HepG2 (cell line): Measurements from ENCODE around the gene GART. TPM values are rescaled to one million over a fixed set of nuclear protein-coding genes. Genes with fewer than 3 reads are reported as not detected.

Experiments
- ATAC-seq: fragments of 200-7000 bp; cut with Tn5 transposase; 3 replicates; pipeline ENCODE4 v1.9.1; 2020; ENCODE audit warnings: mild to moderate bottlenecking, moderate library complexity
- BruUV-seq: library from RNA; stranded (reverse); fragments of 400-500 nt; replicated peaks from 2 replicates; lab custom pipeline; 2021; lab: Mats Ljungman, UMichigan
- CTCF ChIA-PET: fragments of 300-600 bp; formaldehyde crosslinking; extraction: SDS; loops from one replicate; lab custom pipeline; 2021; ENCODE audit warnings: low total read pairs, inconsistent platforms, low intra/inter-chr PET ratio; lab: Yijun Ruan, JAX
- POLR2A ChIA-PET: fragments of 350-600 bp; sonication (Branson Sonifier 250); formaldehyde crosslinking; loops from one replicate; lab custom pipeline; 2020; ENCODE audit warnings: antibody characterized with exemption, inconsistent platforms; lab: Yijun Ruan, JAX
- DNase-seq: peaks from one replicate; pipeline ENCODE4 v3.0.0-alpha.2; 2015; ENCODE audit warnings: low spot score
- FAIRE-seq: peaks from 3 replicates; lab custom pipeline; 2011; peaks lifted over from hg19 to GRCh38; lab: Jason Lieb, UNC
- H2AFZ ChIP-seq: one replicate; pipeline ENCODE4 v1.6.1; 2011; ENCODE audit warnings: low read length, inconsistent platforms
- H3K27ac ChIP-seq: fragments of 300-600 bp; 3 replicates; pipeline ENCODE4 v1.8.0; 2011; ENCODE audit warnings: mixed run types, mild to moderate bottlenecking, mixed read lengths, low read length, inconsistent platforms; ENCODE audit not compliant: insufficient read depth; ENCODE audit errors: extremely low read length
- H3K27me3 ChIP-seq, 2 experiments: fragments of 200-600 bp in 1 of 2; 2 replicates in 1 of 2; 3 replicates in 1 of 2; pipeline versions ENCODE4 v1.6.0 to v1.8.0; 2011; ENCODE audit warnings: low read length in 2 of 2, mild to moderate bottlenecking in 2 of 2, moderate library complexity in 2 of 2, inconsistent platforms in 1 of 2; ENCODE audit not compliant: insufficient read depth in 2 of 2, control insufficient read depth in 1 of 2
- H3K36me3 ChIP-seq, 2 experiments: fragments of 200-600 bp in 1 of 2; replicated peaks in 1 of 2; 2 replicates in 1 of 2; 3 replicates in 1 of 2; pipeline versions ENCODE4 v1.5.1 to v1.8.0; 2011; ENCODE audit warnings: low read length in 2 of 2, inconsistent platforms in 1 of 2; ENCODE audit not compliant: insufficient read depth in 2 of 2, control insufficient read depth in 1 of 2
- H3K4me1 ChIP-seq: 2 replicates; pipeline ENCODE4 v1.5.1; 2012; ENCODE audit warnings: low read length, inconsistent platforms; ENCODE audit not compliant: insufficient read depth
- H3K4me2 ChIP-seq: 2 replicates; pipeline ENCODE4 v1.6.0; 2011; ENCODE audit warnings: low read depth, low read length, inconsistent platforms
- H3K4me3 ChIP-seq, 3 experiments: fragments of 200-600 bp in 1 of 3; sonication (generic), shearing (Covaris generic) in 1 of 3; replicated peaks in 1 of 3; 2 replicates each; pipeline ENCODE4 v1.5.1; 2011 to 2016; ENCODE audit warnings: low read length in 3 of 3, inconsistent platforms in 2 of 3, low read depth in 2 of 3, mild to moderate bottlenecking in 2 of 3, control low read depth in 1 of 3, mixed read lengths in 1 of 3; ENCODE audit not compliant: insufficient read depth in 1 of 3
- H3K79me2 ChIP-seq: one replicate; pipeline ENCODE4 v1.6.1; 2011; ENCODE audit warnings: low read length, inconsistent platforms; ENCODE audit not compliant: insufficient read depth
- H3K9ac ChIP-seq: 2 replicates; pipeline ENCODE4 v1.6.0; 2011; ENCODE audit warnings: mild to moderate bottlenecking, low read depth, low read length, inconsistent platforms; ENCODE audit not compliant: insufficient read depth
- H3K9me3 ChIP-seq: 2 replicates; pipeline ENCODE4 v1.5.1; 2012; ENCODE audit warnings: mild to moderate bottlenecking, low read length
- H4K20me1 ChIP-seq: 2 replicates; pipeline ENCODE4 v1.6.0; 2011; ENCODE audit warnings: inconsistent platforms, mild to moderate bottlenecking, low read length, moderate library complexity; ENCODE audit not compliant: insufficient read depth
- FOSL2 ChIP-seq: sonication (generic); formaldehyde crosslinking; IDR thresholded peaks from 2 replicates; pipeline ENCODE4 v1.4.0; 2020; ENCODE audit warnings: missing genetic modification reagents
- KDM5B ChIP-seq: sonication (generic); formaldehyde crosslinking; IDR thresholded peaks from 2 replicates; pipeline ENCODE4 v1.4.0; 2020; ENCODE audit warnings: missing genetic modification reagents, mild to moderate bottlenecking, borderline replicate concordance
- PITX1 ChIP-seq: sonication (generic); formaldehyde crosslinking; IDR thresholded peaks from 2 replicates; pipeline ENCODE4 v1.5.1; 2020; ENCODE audit warnings: mild to moderate bottlenecking, missing genetic modification reagents
- REL ChIP-seq: sonication (generic); formaldehyde crosslinking; conservative IDR thresholded peaks from 2 replicates; pipeline ENCODE4 v1.8.0; 2022; ENCODE audit warnings: mild to moderate bottlenecking, missing genetic modification reagents, moderate library complexity
- ZNF234 ChIP-seq: sonication (generic); formaldehyde crosslinking; conservative IDR thresholded peaks from 2 replicates; pipeline ENCODE4 v1.5.1; 2020; ENCODE audit warnings: mild to moderate bottlenecking, missing genetic modification reagents
- ZNF24 ChIP-seq: fragments of 450-650 bp; IDR thresholded peaks from 2 replicates; pipeline ENCODE4 v1.6.1; 2017; ENCODE audit warnings: antibody characterized with exemption, mild to moderate bottlenecking
- ZNF329 ChIP-seq: sonication (generic); formaldehyde crosslinking; IDR thresholded peaks from 2 replicates; pipeline ENCODE4 v1.9.0; 2021; ENCODE audit warnings: low read depth, mild to moderate bottlenecking, missing genetic modification reagents
- ZNF337 ChIP-seq: sonication (generic); formaldehyde crosslinking; IDR thresholded peaks from 2 replicates; pipeline ENCODE4 v1.5.1; 2020; ENCODE audit warnings: missing genetic modification reagents, low read depth, mild to moderate bottlenecking, borderline replicate concordance
- ZNF605 ChIP-seq: sonication (generic); formaldehyde crosslinking; IDR thresholded peaks from 2 replicates; pipeline ENCODE4 v1.8.0; 2022; ENCODE audit warnings: mild to moderate bottlenecking, missing genetic modification reagents
- ZSCAN21 ChIP-seq: sonication (generic); formaldehyde crosslinking; IDR thresholded peaks from 2 replicates; pipeline ENCODE4 v1.8.0; 2022; ENCODE audit warnings: mild to moderate bottlenecking, missing genetic modification reagents, moderate library complexity, borderline replicate concordance
- ZSCAN30 ChIP-seq: sonication (generic); formaldehyde crosslinking; IDR thresholded peaks from 2 replicates; pipeline ENCODE4 v1.5.0; 2020; ENCODE audit warnings: mild to moderate bottlenecking, missing genetic modification reagents
- WGBS: methylation state at CpG from one replicate; pipeline ENCODE4 v1.1.6; 2017; ENCODE audit warnings: low lambda C conversion rate; 5-methylcytosine and 5-hydroxymethylcytosine counted together
- in situ Hi-C: cut with HindIII; loops from 2 replicates; pipeline ENCODE4 v1.10.0; 2017; ENCODE audit warnings: low pct_unique_long_range_greater_than_20kb; ENCODE audit not compliant: extremely low pct_ligation_motif_present
- intact Hi-C: fragments of 100-400 bp; cut with micrococcal nuclease; formaldehyde crosslinking; loops from one replicate; pipeline ENCODE4 v1.10.0; 2022; ENCODE audit not compliant: unreplicated experiment
- polyA plus RNA-seq, 8 experiments: library from polyadenylated mRNA; depleted of rRNA in 3 of 8; stranded (reverse) in 7 of 8; unstranded in 1 of 8; fragments of >200 nt; fragmentation: Illumina TruSeq in 4 of 8; extraction: Trizol in 4 of 8; gene quantifications; 2 replicates each; pipeline versions ENCODE4 v1.2.1 to v1.2.3, GENCODE V29; 2011 to 2016; ENCODE audit warnings: low read depth in 4 of 8, missing spikeins in 1 of 8, mixed read lengths in 1 of 8; ENCODE audit not compliant: insufficient read depth in 1 of 8
- total RNA-seq, 5 experiments: library from RNA; depleted of rRNA; stranded (reverse); fragments of >200 nt; fragmentation: Illumina TruSeq; extraction: Trizol; gene quantifications; 2 replicates each; pipeline ENCODE4 v1.2.3, GENCODE V29; 2016; ENCODE audit warnings: low read depth in 1 of 5
- TF ChIP-seq, protein P1 (sequence below): IDR thresholded peaks from 2 replicates; pipeline ENCODE4 v1.6.1; 2016
- TF ChIP-seq, protein P2 (sequence below), 2 experiments: fragments of 450-650 bp in 1 of 2; sonication (generic) in 1 of 2; formaldehyde crosslinking; IDR thresholded peaks; 2 replicates each; pipeline versions ENCODE4 v1.5.0 to v1.8.0; 2020 to 2022; ENCODE audit warnings: mild to moderate bottlenecking in 1 of 2, missing genetic modification reagents in 1 of 2

The GART gene
- total and polyA plus RNA-seq, 2 of the 13 experiments (the other 11 are each of a cell fraction or from before 2014, with no cell fraction given): 17.9 to 109 TPM

- no peak for TF ChIP-seq ZNF234 (CRISPR knock-in tag)
- TF ChIP-seq REL (CRISPR knock-in tag): no peak
- TF ChIP-seq ZSCAN21 (CRISPR knock-in tag): no peak
- TF ChIP-seq ZNF605: no peak
- no peak for TF ChIP-seq ZNF337 (CRISPR knock-in tag)
- no peak for TF ChIP-seq ZSCAN30 (CRISPR knock-in tag)
- TF ChIP-seq PITX1 (CRISPR knock-in tag): no peak
- no peak for TF ChIP-seq ZNF24
- TF ChIP-seq KDM5B (CRISPR knock-in tag): 0 out of 2 replicates have a peak, but pooled peaks have one; percentile 19
Observed at GRCh38 chr21:33549848-33550771, 8.2 kb upstream of the GART start (continued).

- CTCF ChIA-PET: no interaction called here
- H3K4me3 ChIP-seq: peak overlapping the region in 1 of 3 experiments; percentile 98; a peak in 1 of 6 replicates
Observed at GRCh38 chr21:33546086-33546485, 4.2 kb upstream of the GART start.

More at GRCh38 chr21:33546086-33546485, 4.2 kb upstream of the GART start:
- no peak overlapping the region for H3K27ac ChIP-seq
- peaks cover 79% of the 10 kb centered on the region for H3K79me2 ChIP-seq
- no peak overlapping the region for H2AFZ ChIP-seq
- H3K36me3 ChIP-seq: peaks cover 12 to 36% of the 10 kb centered on the region in 2 experiments
- BruUV-seq: no TSS peak
- intact Hi-C loops: loop anchor here (5.0 kb wide), 1 partner anchor 61 kb away; no protein-coding TSS in a partner anchor
- peaks cover 64% of the 10 kb centered on the region for H4K20me1 ChIP-seq
- TF ChIP-seq, protein P1, sequence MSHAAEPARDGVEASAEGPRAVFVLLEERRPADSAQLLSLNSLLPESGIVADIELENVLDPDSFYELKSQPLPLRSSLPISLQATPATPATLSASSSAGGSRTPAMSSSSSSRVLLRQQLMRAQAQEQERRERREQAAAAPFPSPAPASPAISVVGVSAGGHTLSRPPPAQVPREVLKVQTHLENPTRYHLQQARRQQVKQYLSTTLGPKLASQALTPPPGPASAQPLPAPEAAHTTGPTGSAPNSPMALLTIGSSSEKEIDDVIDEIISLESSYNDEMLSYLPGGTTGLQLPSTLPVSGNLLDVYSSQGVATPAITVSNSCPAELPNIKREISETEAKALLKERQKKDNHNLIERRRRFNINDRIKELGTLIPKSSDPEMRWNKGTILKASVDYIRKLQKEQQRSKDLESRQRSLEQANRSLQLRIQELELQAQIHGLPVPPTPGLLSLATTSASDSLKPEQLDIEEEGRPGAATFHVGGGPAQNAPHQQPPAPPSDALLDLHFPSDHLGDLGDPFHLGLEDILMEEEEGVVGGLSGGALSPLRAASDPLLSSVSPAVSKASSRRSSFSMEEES (CRISPR knock-in tag): no peak
- TF ChIP-seq FOSL2 (CRISPR knock-in tag) (no peak), ZNF329 (CRISPR knock-in tag) (no peak)
- TF ChIP-seq, protein P2, sequence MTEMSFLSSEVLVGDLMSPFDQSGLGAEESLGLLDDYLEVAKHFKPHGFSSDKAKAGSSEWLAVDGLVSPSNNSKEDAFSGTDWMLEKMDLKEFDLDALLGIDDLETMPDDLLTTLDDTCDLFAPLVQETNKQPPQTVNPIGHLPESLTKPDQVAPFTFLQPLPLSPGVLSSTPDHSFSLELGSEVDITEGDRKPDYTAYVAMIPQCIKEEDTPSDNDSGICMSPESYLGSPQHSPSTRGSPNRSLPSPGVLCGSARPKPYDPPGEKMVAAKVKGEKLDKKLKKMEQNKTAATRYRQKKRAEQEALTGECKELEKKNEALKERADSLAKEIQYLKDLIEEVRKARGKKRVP (CRISPR knock-in tag; IDR thresholded peaks at IDR 0.05): no peak
- 81% methylated on average over 3 of the region's 3 CpGs for WGBS
- H3K4me2 ChIP-seq: peak overlapping the region; percentile 87; the same call in 1 of the 2 replicates
- no peak overlapping the region for H3K9ac ChIP-seq
- H3K4me1 ChIP-seq: peaks cover 16% of the 10 kb centered on the region
- no peak for ATAC-seq
- no peaks in the 10 kb centered on the region; a peak in 1 of 5 replicates for H3K27me3 ChIP-seq
- no peak for FAIRE-seq
- in situ Hi-C loops: no loop called here
- POLR2A ChIA-PET: interaction anchor here (2.0 kb wide), 1 partner anchor 60 kb away, joined by 5 read pairs; no protein-coding TSS in a partner anchor
- DNase-seq: no peak
- H3K9me3 ChIP-seq: no peaks in the 10 kb centered on the region
